Smooth muscle cell (in vitro differentiated cells): ENCODE data around the gene CCDC50. TPM values are rescaled to one million over a fixed set of nuclear protein-coding genes. Genes with fewer than 3 reads are reported as not detected.

Experiments used
- DNase-seq: peaks from one replicate; lab custom pipeline; 2025; ENCODE audit not compliant: unreplicated experiment; lab: John Stamatoyannopoulos, UW
- H2AFZ ChIP-seq: fragments of 200-600 bp; sonication (generic); 2 replicates; pipeline ENCODE4 v1.6.0; 2016; ENCODE audit warnings: antibody characterized with exemption, low read depth, mild to moderate bottlenecking
- H3F3A ChIP-seq: fragments of 200-600 bp; sonication (generic); 2 replicates; pipeline ENCODE4 v1.6.0; 2017; ENCODE audit warnings: antibody characterized with exemption, low read depth
- H3K27ac ChIP-seq: fragments of 200-600 bp; sonication (generic); 2 replicates; pipeline ENCODE4 v1.5.1; 2016; ENCODE audit warnings: low read depth, mild to moderate bottlenecking
- H3K27me3 ChIP-seq: fragments of 200-600 bp; sonication (generic); 2 replicates; pipeline ENCODE4 v1.6.1; 2016; ENCODE audit warnings: low read depth, mild to moderate bottlenecking
- H3K36me3 ChIP-seq: fragments of 200-600 bp; sonication (generic); 2 replicates; pipeline ENCODE4 v1.5.1; 2016; ENCODE audit warnings: low read depth
- H3K4me1 ChIP-seq: fragments of 200-600 bp; sonication (generic); 2 replicates; pipeline ENCODE4 v1.5.1; 2016; ENCODE audit warnings: low read depth
- H3K4me2 ChIP-seq: fragments of 200-600 bp; sonication (generic); 2 replicates; pipeline ENCODE4 v1.6.0; 2016; ENCODE audit warnings: mild to moderate bottlenecking
- H3K4me3 ChIP-seq: fragments of 200-600 bp; sonication (generic); 2 replicates; pipeline ENCODE4 v1.5.1; 2016; ENCODE audit warnings: mild to moderate bottlenecking
- H3K79me2 ChIP-seq: fragments of 200-600 bp; sonication (generic); 2 replicates; pipeline ENCODE4 v1.6.0; 2016; ENCODE audit warnings: low read depth, mild to moderate bottlenecking
- H3K9ac ChIP-seq: fragments of 200-600 bp; sonication (generic); 2 replicates; pipeline ENCODE4 v1.6.0; 2016; ENCODE audit warnings: low read depth
- H3K9me3 ChIP-seq: fragments of 200-600 bp; sonication (generic); replicated peaks from 2 replicates; pipeline ENCODE4 v1.5.1; 2016; ENCODE audit warnings: low read depth
- H4K20me1 ChIP-seq: fragments of 200-600 bp; sonication (generic); 2 replicates; pipeline ENCODE4 v1.6.0; 2016; ENCODE audit warnings: low read depth
- WGBS: methylation state at CpG from one replicate; pipeline ENCODE4 v1.1.7; 2016; ENCODE audit warnings: low lambda C conversion rate; 5-methylcytosine and 5-hydroxymethylcytosine counted together
- polyA plus RNA-seq: library from polyadenylated mRNA; unstranded; fragments of >200 nt; fragmentation: Nextera tagmentation; extraction: Ambion mirVana; gene quantifications from 2 replicates; pipeline ENCODE4 v1.2.1, GENCODE V29; 2016
- total RNA-seq: library from RNA; depleted of rRNA; stranded (reverse); fragments of >200 nt; gene quantifications from 2 replicates; pipeline ENCODE4 v1.2.3, GENCODE V29; 2014
- TF ChIP-seq, protein P1 (sequence below): fragments of 200-600 bp; sonication (generic); IDR thresholded peaks from 2 replicates; pipeline ENCODE4 v1.5.1; 2017; ENCODE audit warnings: borderline replicate concordance, mild to moderate bottlenecking, antibody characterized with exemption; ENCODE audit not compliant: insufficient read depth, poor library complexity, severe bottlenecking

The CCDC50 gene
- total and polyA plus RNA-seq, 2 experiments from 2014 or later, result 31.7 to 53.9 TPM

DNA sequence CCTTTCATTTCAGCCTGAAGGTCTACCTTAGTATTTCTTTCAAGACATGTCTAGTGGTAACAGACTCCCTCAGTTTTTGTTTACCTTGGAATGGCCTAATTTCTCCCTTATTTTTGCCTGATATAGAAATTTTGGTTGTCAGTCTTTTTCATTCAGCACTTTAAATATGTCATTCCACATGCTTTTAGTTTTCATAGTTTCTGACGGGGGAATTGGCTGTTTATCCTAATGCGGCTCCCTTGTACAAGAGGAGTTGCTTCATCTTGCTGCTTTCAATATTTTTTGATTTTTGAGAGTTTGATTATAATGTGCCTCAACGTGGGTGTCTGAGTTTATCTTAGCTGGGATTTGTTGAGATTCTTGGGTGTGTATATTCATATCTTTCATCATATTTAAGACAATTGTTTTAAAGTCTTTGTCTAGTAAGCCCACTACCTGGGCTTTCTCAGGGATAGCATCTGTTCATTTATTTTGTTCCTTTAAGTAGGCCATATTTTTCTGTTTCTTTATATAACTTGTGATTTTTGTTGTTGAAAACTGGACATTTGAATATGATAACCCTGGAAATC lies 80.7 kb downstream of the CCDC50 start:
- peaks cover 7% of the 10 kb centered on the region for H3K4me1 ChIP-seq
- DNase-seq, result no peak
- no peak overlapping the region for H2AFZ ChIP-seq
- H3F3A ChIP-seq, result no peaks in the 10 kb centered on the region
- no peaks in the 10 kb centered on the region for H3K27me3 ChIP-seq
- no peak overlapping the region for H3K4me3 ChIP-seq
- H3K9me3 ChIP-seq, result peaks cover 6% of the 10 kb centered on the region
- H3K4me2 ChIP-seq, result no peak overlapping the region
- WGBS, result 90% methylated on average over 3 of the region's 3 CpGs
- TF ChIP-seq, protein P1, sequence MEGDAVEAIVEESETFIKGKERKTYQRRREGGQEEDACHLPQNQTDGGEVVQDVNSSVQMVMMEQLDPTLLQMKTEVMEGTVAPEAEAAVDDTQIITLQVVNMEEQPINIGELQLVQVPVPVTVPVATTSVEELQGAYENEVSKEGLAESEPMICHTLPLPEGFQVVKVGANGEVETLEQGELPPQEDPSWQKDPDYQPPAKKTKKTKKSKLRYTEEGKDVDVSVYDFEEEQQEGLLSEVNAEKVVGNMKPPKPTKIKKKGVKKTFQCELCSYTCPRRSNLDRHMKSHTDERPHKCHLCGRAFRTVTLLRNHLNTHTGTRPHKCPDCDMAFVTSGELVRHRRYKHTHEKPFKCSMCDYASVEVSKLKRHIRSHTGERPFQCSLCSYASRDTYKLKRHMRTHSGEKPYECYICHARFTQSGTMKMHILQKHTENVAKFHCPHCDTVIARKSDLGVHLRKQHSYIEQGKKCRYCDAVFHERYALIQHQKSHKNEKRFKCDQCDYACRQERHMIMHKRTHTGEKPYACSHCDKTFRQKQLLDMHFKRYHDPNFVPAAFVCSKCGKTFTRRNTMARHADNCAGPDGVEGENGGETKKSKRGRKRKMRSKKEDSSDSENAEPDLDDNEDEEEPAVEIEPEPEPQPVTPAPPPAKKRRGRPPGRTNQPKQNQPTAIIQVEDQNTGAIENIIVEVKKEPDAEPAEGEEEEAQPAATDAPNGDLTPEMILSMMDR, result no peak
- no peaks in the 10 kb centered on the region for H3K79me2 ChIP-seq
- no peaks in the 10 kb centered on the region for H3K36me3 ChIP-seq
- no peak overlapping the region for H3K27ac ChIP-seq
- H4K20me1 ChIP-seq, result no peaks in the 10 kb centered on the region
- no peak overlapping the region for H3K9ac ChIP-seq

DNA sequence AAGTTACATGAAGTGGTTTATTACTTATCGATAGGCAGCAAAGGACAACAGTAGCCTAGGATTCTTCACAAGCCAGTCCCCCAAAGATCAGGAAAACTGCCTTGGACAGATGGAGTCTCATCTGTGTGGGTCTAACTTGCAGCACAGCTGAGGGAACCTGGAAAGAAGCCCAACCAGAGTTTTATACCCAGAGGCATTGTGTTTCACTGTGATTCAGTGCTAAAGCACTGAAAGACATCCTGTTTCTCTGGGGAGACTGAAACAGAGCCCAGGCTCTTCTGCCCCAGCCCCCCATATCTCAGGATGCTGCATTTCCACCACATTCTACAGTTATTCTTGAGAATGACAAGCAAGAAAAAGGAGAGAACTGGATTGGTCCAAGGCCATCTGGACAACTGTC lies 83.6 kb downstream of the CCDC50 start:
- Histone ChIP-seq H4K20me1 (no peaks in the 10 kb centered on the region), H3K79me2 (no peaks in the 10 kb centered on the region), H3K4me3 (no peak overlapping the region), H3K4me2 (no peak overlapping the region), H3K27me3 (no peaks in the 10 kb centered on the region), H3F3A (no peaks in the 10 kb centered on the region), H3K27ac (peak overlapping the region; percentile 19), H2AFZ (no peak overlapping the region), H3K9ac (no peak overlapping the region), H3K4me1 (peaks cover 7% of the 10 kb centered on the region), H3K9me3 (peaks cover 6% of the 10 kb centered on the region), H3K36me3 (no peaks in the 10 kb centered on the region)
- TF ChIP-seq, protein P1, result no peak
- no peak for DNase-seq
- 65% methylated on average over 1 of the region's 1 CpG for WGBS

DNA sequence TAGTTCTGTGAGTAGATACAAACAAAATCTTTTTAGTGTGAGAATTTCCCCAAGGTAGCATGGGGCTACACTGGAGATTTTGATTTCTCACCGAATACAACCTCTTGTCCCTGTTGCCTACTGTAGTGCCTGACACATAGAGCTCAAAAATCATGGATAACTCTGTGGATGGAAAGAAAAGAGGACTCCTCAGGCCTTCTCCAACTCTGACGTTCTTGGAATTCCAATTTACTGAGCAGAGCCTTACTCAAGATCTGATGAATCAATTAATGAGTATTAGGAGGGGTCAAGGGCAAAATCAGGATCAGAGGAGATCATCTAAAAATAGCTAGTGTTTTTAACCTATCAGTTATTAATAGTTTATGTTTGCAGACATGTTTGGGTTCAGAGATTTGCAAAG lies 85.1 kb downstream of the CCDC50 start:
- Histone ChIP-seq H2AFZ (no peak overlapping the region), H3K4me3 (no peak overlapping the region), H3K27me3 (no peaks in the 10 kb centered on the region), H3K4me1 (peaks cover 7% of the 10 kb centered on the region), H4K20me1 (no peaks in the 10 kb centered on the region), H3K4me2 (no peak overlapping the region), H3K27ac (no peak overlapping the region), H3K79me2 (no peaks in the 10 kb centered on the region), H3F3A (no peaks in the 10 kb centered on the region), H3K9me3 (peaks cover 6% of the 10 kb centered on the region), H3K36me3 (no peaks in the 10 kb centered on the region), H3K9ac (no peak overlapping the region)
- 39% methylated on average over 2 of the region's 2 CpGs for WGBS
- TF ChIP-seq, protein P1, result no peak
- DNase-seq, result no peak

DNA sequence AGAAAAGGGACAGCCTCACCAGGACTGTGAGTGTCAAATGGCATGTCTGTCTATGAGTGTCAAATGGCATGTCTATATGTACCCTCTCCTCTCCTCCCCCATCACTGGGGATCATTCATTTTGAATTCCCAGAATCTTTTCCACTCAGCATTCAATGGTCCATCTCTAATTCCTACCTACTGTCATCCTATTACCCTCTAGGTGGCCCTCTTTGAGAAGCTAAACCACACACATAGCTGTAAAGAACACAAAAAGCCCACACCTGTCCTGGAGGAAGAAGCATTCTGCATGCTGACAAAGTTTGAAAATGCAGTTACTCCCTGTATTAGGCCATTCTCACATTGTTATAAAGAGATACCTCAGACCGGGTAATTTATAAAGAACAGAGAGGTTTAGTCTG lies 85.5 kb downstream of the CCDC50 start:
- Histone ChIP-seq H3K9me3 (peaks cover 1% of the 10 kb centered on the region), H3K4me2 (no peak overlapping the region)
- TF ChIP-seq, protein P1, result no peak

More for the DNA sequence above, 85.5 kb downstream of the CCDC50 start:
- DNase-seq, result no peak
- Histone ChIP-seq H3K4me3 (no peak overlapping the region), H4K20me1 (no peaks in the 10 kb centered on the region), H3F3A (no peaks in the 10 kb centered on the region), H3K9ac (no peak overlapping the region), H3K4me1 (peaks cover 7% of the 10 kb centered on the region), H3K79me2 (no peaks in the 10 kb centered on the region), H2AFZ (no peak overlapping the region), H3K27ac (no peak overlapping the region), H3K36me3 (no peaks in the 10 kb centered on the region), H3K27me3 (no peaks in the 10 kb centered on the region)
- WGBS, result 94% methylated on average over 1 of the region's 1 CpG
